GM21381 (cell line): ENCODE results near the gene GJB4.
"Not testable (repeated sequence)": the region's sequence is repeated elsewhere in the genome, so short reads cannot be mapped to it uniquely, and the experiment has no call there.

Source experiments
- ATAC-seq: cut with Tn5 transposase; IDR thresholded peaks from one replicate; pipeline ENCODE4 v1.9.1; 2021; ENCODE audit warnings: mild to moderate bottlenecking, moderate library complexity; ENCODE audit not compliant: unreplicated experiment

The GJB4 gene

GRCh38 chr1:34746785-34747637 is 12.5 kb upstream of the GJB4 start:
- ATAC-seq, result no peak

- ATAC-seq, result no peak
Observed at GRCh38 chr1:34747638-34747941, 11.9 kb upstream of the GJB4 start.

- ATAC-seq, result no peak
Observed at GRCh38 chr1:34749992-34750391, 9.5 kb upstream of the GJB4 start.

- no peak for ATAC-seq
Observed at GRCh38 chr1:34750610-34751009, 8.9 kb upstream of the GJB4 start.

GRCh38 chr1:34753163-34753562 is 6.4 kb upstream of the GJB4 start:
- no peak for ATAC-seq

- ATAC-seq, result no peak
Observed at GRCh38 chr1:34754964-34755637, 4.4 kb upstream of the GJB4 start, which contains the start of gene GJB5. TSS of gene GJB5 (plus strand) at chr1:34755047. CDS start at chr1:34757331, 2,284 bp downstream.

- no peak for ATAC-seq
Observed at GRCh38 chr1:34755961-34756360, 3.6 kb upstream of the GJB4 start.

GRCh38 chr1:34757386-34757785 is 2.2 kb upstream of the GJB4 start:
- no peak for ATAC-seq

- ATAC-seq, result no peak
Observed at GRCh38 chr1:34758751-34759150, 789 bp upstream of the GJB4 start.

GRCh38 chr1:34761176-34761761 is 1.7 kb downstream of the GJB4 start:
- no peak for ATAC-seq

- no peak for ATAC-seq
Observed at GRCh38 chr1:34761776-34762307, 2.3 kb downstream of the GJB4 start.

- no peak for ATAC-seq
Observed at GRCh38 chr1:34762474-34763141, 3.1 kb downstream of the GJB4 start.

- ATAC-seq, result no peak
Observed at GRCh38 chr1:34763142-34763781, 3.7 kb downstream of the GJB4 start.

GRCh38 chr1:34768856-34769255 is 9.3 kb downstream of the GJB4 start:
- no peak for ATAC-seq

GRCh38 chr1:34770891-34771504 is 11.5 kb downstream of the GJB4 start:
- ATAC-seq, result no peak

GRCh38 chr1:34771573-34772371 is 12.2 kb downstream of the GJB4 start:
- no peak for ATAC-seq

GRCh38 chr1:34773114-34773513 is 13.6 kb downstream of the GJB4 start:
- ATAC-seq, result not testable (repeated sequence)

GRCh38 chr1:34774957-34775356 is 15.4 kb downstream of the GJB4 start:
- no peak for ATAC-seq

- no peak for ATAC-seq
Observed at GRCh38 chr1:34776911-34777310, 17.4 kb downstream of the GJB4 start.
